Measurements from ENCODE around the gene FAM83B.

GRCh38 chr6:54958446-54958845 is 111.9 kb downstream of the FAM83B start:
- TF ChIP-seq CTCF (IDR thresholded peaks at IDR 0.05) = no peak
- no peak for TF ChIP-seq TAF1 (IDR thresholded peaks at IDR 0.05; ENCODE audit: borderline replicate concordance, low read depth, low read length)
- no peak for TF ChIP-seq ELF1 (IDR thresholded peaks at IDR 0.05)
- TF ChIP-seq GATA2 (CRISPR knock-in tag; IDR thresholded peaks at IDR 0.05) = no peak
- TF ChIP-seq ZBTB33 (IDR thresholded peaks at IDR 0.05; ENCODE audit: borderline replicate concordance, low read depth) = no peak
- TF ChIP-seq POLR2AphosphoS5 (IDR thresholded peaks at IDR 0.05; ENCODE audit: low read depth, low read length) = no peak
- TF ChIP-seq RAD21 (IDR thresholded peaks at IDR 0.05; ENCODE audit: low read length) = no peak
- no peak for TF ChIP-seq USF2 (IDR thresholded peaks at IDR 0.05; ENCODE audit: borderline replicate concordance, low read depth, low read length)

Data from SK-N-SH (cell line).